Measurements from ENCODE around the gene SRF. TPM values are rescaled to one million over a fixed set of nuclear protein-coding genes. Genes with fewer than 3 reads are reported as not detected.

The SRF gene
- total RNA-seq, 1 experiment from 2014 or later = 31.3 TPM

- TF ChIP-seq CTCF (IDR thresholded peaks at IDR 0.05; ENCODE audit: insufficient read depth in 1 of 2, low read depth in 1 of 2, low read length in 1 of 2, severe bottlenecking in 1 of 2, unreplicated experiment in 1 of 2) = peak; percentile 52 to 91
- no peaks in the 10 kb centered on the region for H3K9me3 Mint-ChIP-seq (ENCODE audit: unreplicated experiment)
- Histone ChIP-seq H3K36me3 (ENCODE audit: control insufficient read depth, insufficient read depth, low read length) (no peaks in the 10 kb centered on the region), H3K9me3 (no peaks in the 10 kb centered on the region), H3K27me3 (replicated peaks; ENCODE audit: control insufficient read depth, insufficient read depth, low read length) (no peaks in the 10 kb centered on the region), H3K4me3 (ENCODE audit: low read depth, low read length) (peak within 1 kb of the TSS; percentile 64), H3K4me1 (peaks cover 11% of the 10 kb centered on the region)
- POLR2A ChIA-PET = interaction anchor here (0.5 to 1.2 kb wide), 5 partner anchors 9 to 197 kb away, joined by 3 to 6 read pairs (median 3); partner anchors contain the start of gene CUL9
- peaks cover 5% of the 10 kb centered on the region for H3K27me3 Mint-ChIP-seq (ENCODE audit: insufficient read depth, unreplicated experiment)
- H3K4me3 Mint-ChIP-seq (ENCODE audit: unreplicated experiment) = peak within 1 kb of the TSS; percentile 74
- CTCF ChIA-PET = interaction anchor here (0.6 to 2.2 kb wide), 16 partner anchors 8 to 277 kb away, joined by 3 to 19 read pairs (median 4); partner anchors contain the start of genes CUL9, PPP2R5D, TTBK1 and ZNF318
- DNase-seq = peak; percentile 73 to 91
- BruUV-seq (replicated peaks) = no TSS peak
- intact Hi-C loops (cut with micrococcal nuclease; ENCODE audit: unreplicated experiment) = loop anchor here (2.0 to 5.0 kb wide), 2 partner anchors 34 to 57 kb away; partner anchors contain the start of gene SRF
- peaks cover 5% of the 10 kb centered on the region for H3K4me1 Mint-ChIP-seq (ENCODE audit: low read depth, unreplicated experiment)
- H3K27ac Mint-ChIP-seq (ENCODE audit: unreplicated experiment) = peak within 1 kb of the TSS; percentile 75
- H3K36me3 Mint-ChIP-seq (ENCODE audit: insufficient read depth, unreplicated experiment) = peaks cover 9% of the 10 kb centered on the region
Observed at GRCh38 chr6:43228951-43229802, 58.1 kb downstream of the SRF start, which contains the start of gene DNPH1. TSS of gene DNPH1 (minus strand) at chr6:43229481. CDS start at chr6:43229456, 25 bp downstream.

GRCh38 chr6:43229803-43230620 is 58.9 kb downstream of the SRF start:
- DNase-seq = no peak
- H3K9me3 Mint-ChIP-seq (ENCODE audit: unreplicated experiment) = no peaks in the 10 kb centered on the region
- peaks cover 5% of the 10 kb centered on the region for H3K4me1 Mint-ChIP-seq (ENCODE audit: low read depth, unreplicated experiment)
- peaks cover 5% of the 10 kb centered on the region for H3K27me3 Mint-ChIP-seq (ENCODE audit: insufficient read depth, unreplicated experiment)
- peak overlapping the region; percentile 75 for H3K27ac Mint-ChIP-seq (ENCODE audit: unreplicated experiment)
- H3K4me1 ChIP-seq = peaks cover 11% of the 10 kb centered on the region
- H3K9me3 ChIP-seq = no peaks in the 10 kb centered on the region
- peak overlapping the region; percentile 74 for H3K4me3 Mint-ChIP-seq (ENCODE audit: unreplicated experiment)
- CTCF ChIA-PET = interaction anchor here (0.6 to 2.2 kb wide), 10 partner anchors 13 to 1546 kb away, joined by 3 to 19 read pairs (median 6); partner anchors contain the start of genes TTBK1 and ZNF318
- H3K36me3 ChIP-seq (ENCODE audit: control insufficient read depth, insufficient read depth, low read length) = no peaks in the 10 kb centered on the region
- POLR2A ChIA-PET = interaction anchor here (1.0 to 1.2 kb wide), 2 partner anchors 8 to 48 kb away, joined by 3 to 4 read pairs; partner anchors contain the start of gene CUL9
- intact Hi-C loops (cut with micrococcal nuclease; ENCODE audit: unreplicated experiment) = loop anchor here (2.0 to 5.0 kb wide), 2 partner anchors 33 to 58 kb away; partner anchors contain the start of gene SRF
- H3K4me3 ChIP-seq (ENCODE audit: low read depth, low read length) = peak overlapping the region; percentile 28; the same call in 1 of the 2 replicates
- no peak for TF ChIP-seq CTCF (IDR thresholded peaks at IDR 0.05; ENCODE audit: insufficient read depth in 1 of 2, low read depth in 1 of 2, low read length in 1 of 2, severe bottlenecking in 1 of 2, unreplicated experiment in 1 of 2)
- H3K36me3 Mint-ChIP-seq (ENCODE audit: insufficient read depth, unreplicated experiment) = peaks cover 9% of the 10 kb centered on the region
- no peaks in the 10 kb centered on the region for H3K27me3 ChIP-seq (replicated peaks; ENCODE audit: control insufficient read depth, insufficient read depth, low read length)
- BruUV-seq (replicated peaks) = no TSS peak

DNA sequence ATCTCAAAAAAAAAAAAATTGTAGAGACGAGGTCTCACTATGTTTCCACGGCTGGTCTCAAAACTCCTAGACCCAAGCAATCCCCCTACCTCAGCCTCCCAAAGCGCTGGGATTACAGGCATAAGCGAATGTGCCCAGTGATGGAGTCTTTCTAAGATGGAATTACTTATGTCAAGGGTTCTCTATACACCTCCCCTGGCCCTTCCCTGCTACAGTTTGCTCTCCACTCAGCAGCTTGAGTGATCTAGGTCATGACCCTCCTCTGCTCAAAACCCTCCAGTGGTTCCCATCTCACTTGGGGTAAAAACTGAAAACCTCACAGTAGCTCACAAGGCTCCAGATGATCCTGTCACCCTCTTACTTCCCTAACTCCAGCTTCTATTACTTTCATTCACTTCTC is 60.0 kb downstream of the SRF start:
- no peak for DNase-seq
- no peak overlapping the region for H3K27ac Mint-ChIP-seq (ENCODE audit: unreplicated experiment)
- no peak overlapping the region for H3K4me3 Mint-ChIP-seq (ENCODE audit: unreplicated experiment)
- TF ChIP-seq CTCF (IDR thresholded peaks at IDR 0.05; ENCODE audit: insufficient read depth in 1 of 2, low read depth in 1 of 2, low read length in 1 of 2, severe bottlenecking in 1 of 2, unreplicated experiment in 1 of 2) = no peak
- BruUV-seq (replicated peaks) = no TSS peak
- H3K27me3 Mint-ChIP-seq (ENCODE audit: insufficient read depth, unreplicated experiment) = peaks cover 5% of the 10 kb centered on the region
- ChIA-PET POLR2A (no interaction called here), CTCF (interaction anchor here (0.7 kb wide), 1 partner anchor 1547 kb away, joined by 3 read pairs; no protein-coding TSS in a partner anchor)
- H3K4me1 ChIP-seq = peaks cover 11% of the 10 kb centered on the region
- no peaks in the 10 kb centered on the region for H3K36me3 ChIP-seq (ENCODE audit: control insufficient read depth, insufficient read depth, low read length)
- no peaks in the 10 kb centered on the region for H3K9me3 Mint-ChIP-seq (ENCODE audit: unreplicated experiment)
- H3K4me1 Mint-ChIP-seq (ENCODE audit: low read depth, unreplicated experiment) = peaks cover 5% of the 10 kb centered on the region
- H3K27me3 ChIP-seq (replicated peaks; ENCODE audit: control insufficient read depth, insufficient read depth, low read length) = no peaks in the 10 kb centered on the region
- no peak overlapping the region for H3K4me3 ChIP-seq (ENCODE audit: low read depth, low read length)
- no peaks in the 10 kb centered on the region for H3K9me3 ChIP-seq
- intact Hi-C loops (cut with micrococcal nuclease; ENCODE audit: unreplicated experiment) = no loop called here
- no peaks in the 10 kb centered on the region for H3K36me3 Mint-ChIP-seq (ENCODE audit: insufficient read depth, unreplicated experiment)

Measured in Caco-2 (cell line).